ENCODE data around the gene HAPLN2. TPM values are rescaled to one million over a fixed set of nuclear protein-coding genes. Genes with fewer than 3 reads are reported as not detected.

HAPLN2 gene
- total and polyA plus RNA-seq, 12 donors = 0.24 to 6.3 (median 0.81) TPM; not detected in 1

GRCh38 chr1:156595016-156595415, 24.2 kb upstream of the HAPLN2 start:
- Histone ChIP-seq H3K9me3 (no peaks in the 10 kb centered on the region), H3K4me1 (peaks cover 3 to 20% (median 13%) of the 10 kb centered on the region in 9 donors), H3K27ac (no peak overlapping the region), H3K27me3 (no peaks in the 10 kb centered on the region), H3K36me3 (peaks cover 0 to 69% (median 25%) of the 10 kb centered on the region in 9 donors), H3K4me3 (no peak overlapping the region)
- DNase-seq (no peak), ATAC-seq (no peak)
- intact Hi-C loops (cut with DNase I) = loop anchor here in 1 of 10 donors (10.0 kb wide), 1 partner anchor 110 kb away; no protein-coding TSS in a partner anchor
- 87 to 91% methylated on average over 2 of the region's 2 CpGs for WGBS, 2 donors
- no peak for TF ChIP-seq CTCF (IDR thresholded peaks at IDR 0.05)

- Histone ChIP-seq H3K27me3 (no peaks in the 10 kb centered on the region), H3K4me3 (no peak overlapping the region), H3K27ac (no peak overlapping the region), H3K9me3 (no peaks in the 10 kb centered on the region), H3K4me1 (peaks cover 9 to 23% (median 13%) of the 10 kb centered on the region in 9 donors), H3K36me3 (peaks cover 0 to 69% (median 25%) of the 10 kb centered on the region in 9 donors)
- no peak for TF ChIP-seq CTCF (IDR thresholded peaks at IDR 0.05)
- 90 to 92% methylated on average over 3 of the region's 3 CpGs for WGBS, 2 donors
- no peak for DNase-seq
- intact Hi-C loops (cut with DNase I) = loop anchor here in 1 of 10 donors (10.0 kb wide), 1 partner anchor 112 kb away; no protein-coding TSS in a partner anchor
- no peak for ATAC-seq
Observed at GRCh38 chr1:156596426-156596825, 22.8 kb upstream of the HAPLN2 start.

- 93 to 95% methylated on average over 5 of the region's 5 CpGs for WGBS, 2 donors
- Histone ChIP-seq H3K9me3 (no peaks in the 10 kb centered on the region), H3K36me3 (peaks cover 0 to 63% (median 22%) of the 10 kb centered on the region in 9 donors), H3K4me1 (peaks cover 7 to 25% (median 15%) of the 10 kb centered on the region in 9 donors), H3K4me3 (no peak overlapping the region), H3K27me3 (no peaks in the 10 kb centered on the region), H3K27ac (no peak overlapping the region)
- intact Hi-C loops (cut with DNase I) = loop anchor here in 1 of 10 donors (10.0 kb wide), 1 partner anchor 113 kb away; no protein-coding TSS in a partner anchor
- TF ChIP-seq CTCF (IDR thresholded peaks at IDR 0.05) = no peak
- DNase-seq = no peak
- no peak for ATAC-seq
Observed at GRCh38 chr1:156598125-156598524, 21.1 kb upstream of the HAPLN2 start.

- Histone ChIP-seq H3K36me3 (peaks cover 0 to 55% (median 22%) of the 10 kb centered on the region in 9 donors), H3K27ac (no peak overlapping the region), H3K4me1 (peaks cover 7 to 25% (median 15%) of the 10 kb centered on the region in 9 donors), H3K9me3 (no peaks in the 10 kb centered on the region), H3K27me3 (no peaks in the 10 kb centered on the region), H3K4me3 (no peak overlapping the region)
- TF ChIP-seq CTCF (IDR thresholded peaks at IDR 0.05) = no peak
- DNase-seq (no peak), ATAC-seq (no peak)
- 86 to 88% methylated on average over 4 of the region's 4 CpGs for WGBS, 2 donors
- intact Hi-C loops (cut with DNase I) = loop anchor here in 1 of 10 donors (10.0 kb wide), 1 partner anchor 114 kb away; no protein-coding TSS in a partner anchor
Observed at GRCh38 chr1:156598731-156599432, 20.3 kb upstream of the HAPLN2 start.

Data from heart right ventricle (tissue), 16 donors.